B cell (primary cell): ENCODE data around the gene SIX5. TPM values are rescaled to one million over a fixed set of nuclear protein-coding genes. Genes with fewer than 3 reads are reported as not detected.

Experiments
- ATAC-seq: fragments of 200-7000 bp; cut with Tn5 transposase; one replicate; pipeline ENCODE4 v1.10.0; 2021; ENCODE audit warnings: low read depth, mild to moderate bottlenecking, moderate number of reproducible peaks, moderate library complexity
- CTCF ChIA-PET: fragments of 350-600 bp; sonication (Branson Sonifier 250); formaldehyde crosslinking; loops from one replicate; lab custom pipeline; 2021; ENCODE audit warnings: antibody characterized with exemption, inconsistent platforms; lab: Charles Lee
- POLR2A ChIA-PET: fragments of 350-600 bp; sonication (Branson Sonifier 250); formaldehyde crosslinking; loops from one replicate; lab custom pipeline; 2021; ENCODE audit warnings: antibody characterized with exemption; lab: Charles Lee
- DNase-seq: peaks from one replicate; pipeline ENCODE4 v3.0.0; 2013
- H2AFZ ChIP-seq: 2 replicates; pipeline ENCODE4 v1.6.1; 2012; ENCODE audit warnings: mild to moderate bottlenecking, low read depth, low read length; ENCODE audit not compliant: insufficient read depth, poor library complexity, severe bottlenecking
- H3K27ac ChIP-seq, 2 donors: 1 replicate in 1 of 2; 2 replicates in 1 of 2; pipeline ENCODE4 v1.5.1; 2012 to 2013; ENCODE audit warnings: low read length in 2 of 2, mild to moderate bottlenecking in 2 of 2, moderate library complexity in 1 of 2
- H3K27me3 ChIP-seq, 4 experiments: fragments of 200-600 bp in 1 of 4; sonication (generic) in 1 of 4; replicated peaks in 1 of 4; 1 replicate in 2 of 4; 2 replicates in 2 of 4; pipeline versions ENCODE4 v1.6.1 to v1.7.0; 2013 to 2016; ENCODE audit warnings: low read length in 3 of 4, mild to moderate bottlenecking in 2 of 4, mixed read lengths in 1 of 4, moderate library complexity in 1 of 4; ENCODE audit not compliant: insufficient read depth in 4 of 4, control insufficient read depth in 3 of 4; ENCODE audit errors: control extremely low read depth in 1 of 4
- H3K36me3 ChIP-seq, 2 experiments: replicated peaks in 1 of 2; 1 replicate in 1 of 2; 2 replicates in 1 of 2; pipeline versions ENCODE4 v1.6.1 to v1.7.1; 2013; ENCODE audit warnings: low read length in 1 of 2; ENCODE audit not compliant: insufficient read depth in 2 of 2, control insufficient read depth in 1 of 2; ENCODE audit errors: control extremely low read depth in 1 of 2, extremely low read depth in 1 of 2
- H3K4me1 ChIP-seq, 2 donors: fragments of 200-600 bp in 1 of 2; sonication (generic) in 1 of 2; 1 replicate in 1 of 2; 2 replicates in 1 of 2; pipeline versions ENCODE4 v1.5.1 to v1.6.1; 2013 to 2017; ENCODE audit warnings: low read length in 2 of 2; ENCODE audit not compliant: control insufficient read depth in 2 of 2, insufficient read depth in 2 of 2
- H3K4me2 ChIP-seq: replicated peaks from 2 replicates; pipeline ENCODE3; 2012; ENCODE audit warnings: mild to moderate bottlenecking, low read depth, low read length; ENCODE audit not compliant: poor library complexity, severe bottlenecking
- H3K4me3 ChIP-seq, 5 experiments: fragments of 200-600 bp in 1 of 5; sonication (generic) in 1 of 5; 1 replicate in 3 of 5; 2 replicates in 2 of 5; pipeline versions ENCODE4 v1.5.1 to v1.7.0; 2011 to 2016; ENCODE audit warnings: low read length in 4 of 5, mild to moderate bottlenecking in 4 of 5, low read depth in 2 of 5, control low read depth in 1 of 5, moderate library complexity in 1 of 5; ENCODE audit not compliant: insufficient read depth in 1 of 5; ENCODE audit errors: control extremely low read depth in 1 of 5, extremely low read depth in 1 of 5
- H3K79me2 ChIP-seq: fragments of 200-600 bp; sonication (generic); one replicate; pipeline ENCODE4 v1.6.0; 2016; ENCODE audit warnings: low read length; ENCODE audit not compliant: control insufficient read depth, insufficient read depth
- H3K9ac ChIP-seq: fragments of 200-600 bp; sonication (generic); 2 replicates; pipeline ENCODE4 v1.6.1; 2017; ENCODE audit warnings: mild to moderate bottlenecking, low read length, moderate library complexity
- H3K9me3 ChIP-seq, 3 donors: one replicate each; pipeline versions ENCODE4 v1.6.1 to v1.7.1; 2013; ENCODE audit warnings: low read length in 2 of 3; ENCODE audit not compliant: control insufficient read depth in 2 of 3, insufficient read depth in 1 of 3; ENCODE audit errors: control extremely low read depth in 1 of 3
- H4K20me1 ChIP-seq: 2 replicates; pipeline ENCODE4 v1.6.0; 2012; ENCODE audit warnings: mild to moderate bottlenecking, low read length; ENCODE audit not compliant: insufficient read depth, control insufficient read depth, poor library complexity, severe bottlenecking
- H3K27ac Mint-ChIP-seq: one replicate; pipeline ENCODE4 v1.8.0; 2021; ENCODE audit warnings: mixed read lengths
- H3K27me3 Mint-ChIP-seq: one replicate; pipeline ENCODE4 v1.8.0; 2021; ENCODE audit warnings: mixed read lengths
- H3K4me1 Mint-ChIP-seq: one replicate; pipeline ENCODE4 v1.8.0; 2021; ENCODE audit warnings: mixed read lengths
- H3K4me3 Mint-ChIP-seq: one replicate; pipeline ENCODE4 v1.8.0; 2021; ENCODE audit warnings: mixed read lengths
- H3K9me3 Mint-ChIP-seq: one replicate; pipeline ENCODE4 v1.8.0; 2022; ENCODE audit warnings: mixed read lengths; ENCODE audit not compliant: insufficient read depth
- CTCF ChIP-seq: fragments of 200-600 bp; IDR thresholded peaks from one replicate; pipeline ENCODE4 v1.8.0; 2022; ENCODE audit warnings: antibody characterized with exemption, mild to moderate bottlenecking
- EZH2 ChIP-seq: IDR thresholded peaks from 2 replicates; pipeline ENCODE4 v1.6.1; 2012; ENCODE audit warnings: borderline replicate concordance, low read depth, mild to moderate bottlenecking, moderate library complexity, low read length; ENCODE audit not compliant: insufficient read depth, poor library complexity, severe bottlenecking
- WGBS: methylation state at CpG from one replicate; pipeline ENCODE4 v1.1.5; 2013; ENCODE audit warnings: missing lambda C conversion rate; ENCODE audit not compliant: insufficient coverage; 5-methylcytosine and 5-hydroxymethylcytosine counted together
- intact Hi-C: fragments of 100-400 bp; cut with micrococcal nuclease; formaldehyde crosslinking; loops from one replicate; pipeline ENCODE4 v1.10.0; 2022
- polyA plus RNA-seq: library from polyadenylated mRNA; depleted of rRNA; stranded (reverse); fragments of >200 nt; gene quantifications from 2 replicates; pipeline ENCODE4 v1.2.3, GENCODE V29; 2012
- total RNA-seq, 2 donors: library from RNA; stranded (reverse); fragments of 120-200 nt in 1 of 2; gene quantifications; 1 replicate in 1 of 2; 2 replicates in 1 of 2; pipeline versions ENCODE4 v1.2.3 to v1.2.4, GENCODE V29; 2013 to 2022

SIX5 gene
- total and polyA plus RNA-seq, 2 donors (not counting 1 experiment from before 2014, with no cell fraction given), result 1.4 to 2.1 TPM

- Histone ChIP-seq H3K27me3 (peaks cover 0 to 5% (median 2%) of the 10 kb centered on the region in 4 experiments), H3K9ac (no peak overlapping the region), H3K9me3 (peaks cover 0 to 4% (median 0%) of the 10 kb centered on the region in 3 donors), H3K79me2 (no peaks in the 10 kb centered on the region), H4K20me1 (no peaks in the 10 kb centered on the region), H3K4me2 (no peak overlapping the region), H3K36me3 (no peaks in the 10 kb centered on the region), H3K27ac (no peak overlapping the region), H2AFZ (no peak overlapping the region), H3K4me3 (no peak overlapping the region), H3K4me1 (peaks cover 2% of the 10 kb centered on the region in 2 donors)
- H3K4me1 Mint-ChIP-seq, result peaks cover 2% of the 10 kb centered on the region
- ChIA-PET POLR2A (interaction anchor here (0.6 to 0.7 kb wide), 2 partner anchors 27 to 1237 kb away, joined by 5 to 10 read pairs; no protein-coding TSS in a partner anchor), CTCF (no interaction called here)
- H3K4me3 Mint-ChIP-seq, result no peak overlapping the region
- intact Hi-C loops, result no loop called here
- H3K27ac Mint-ChIP-seq, result no peak overlapping the region
- peaks cover 3% of the 10 kb centered on the region for H3K27me3 Mint-ChIP-seq
- TF ChIP-seq EZH2, result no peak
- TF ChIP-seq CTCF, result no peak
- DNase-seq (no peak), ATAC-seq (no peak)
- 3% methylated on average over 4 of the region's 7 CpGs for WGBS
- no peaks in the 10 kb centered on the region for H3K9me3 Mint-ChIP-seq
These were observed 40.6 kb upstream of the SIX5 start for GRCh38 chr19:45809643-45810159.

- no peak overlapping the region for H3K4me3 Mint-ChIP-seq
- ChIA-PET POLR2A (no interaction called here), CTCF (interaction anchor here (11.8 kb wide), 1 partner anchor 35 kb away, joined by 302 read pairs; the partner anchor contains the start of gene SIX5)
- Histone ChIP-seq H3K4me1 (no peaks in the 10 kb centered on the region), H4K20me1 (no peaks in the 10 kb centered on the region), H3K36me3 (no peaks in the 10 kb centered on the region), H3K4me2 (no peak overlapping the region), H3K27ac (no peak overlapping the region), H3K4me3 (no peak overlapping the region), H3K27me3 (peaks cover 0 to 3% (median 0%) of the 10 kb centered on the region in 4 experiments), H3K79me2 (no peaks in the 10 kb centered on the region), H3K9ac (no peak overlapping the region), H2AFZ (no peak overlapping the region), H3K9me3 (peaks cover 0 to 4% (median 0%) of the 10 kb centered on the region in 3 donors)
- DNase-seq (no peak), ATAC-seq (no peak)
- intact Hi-C loops, result no loop called here
- TF ChIP-seq EZH2, result no peak
- TF ChIP-seq CTCF, result no peak
- H3K9me3 Mint-ChIP-seq, result no peaks in the 10 kb centered on the region
- no peak overlapping the region for H3K27ac Mint-ChIP-seq
- H3K4me1 Mint-ChIP-seq, result peaks cover 2% of the 10 kb centered on the region
- H3K27me3 Mint-ChIP-seq, result peaks cover 5% of the 10 kb centered on the region
These were observed 36.7 kb upstream of the SIX5 start for GRCh38 chr19:45805719-45806118.
